Measurements from ENCODE around the gene NOXO1. TPM values are rescaled to one million over a fixed set of nuclear protein-coding genes. Genes with fewer than 3 reads are reported as not detected.
A peak's percentile ranks its signal among the peaks of the same experiment; 100 is the strongest.

The NOXO1 gene
- total and polyA plus RNA-seq, 9 of the 15 experiments (the other 6 are each of a cell fraction or from before 2014, with no cell fraction given) = not detected

DNA sequence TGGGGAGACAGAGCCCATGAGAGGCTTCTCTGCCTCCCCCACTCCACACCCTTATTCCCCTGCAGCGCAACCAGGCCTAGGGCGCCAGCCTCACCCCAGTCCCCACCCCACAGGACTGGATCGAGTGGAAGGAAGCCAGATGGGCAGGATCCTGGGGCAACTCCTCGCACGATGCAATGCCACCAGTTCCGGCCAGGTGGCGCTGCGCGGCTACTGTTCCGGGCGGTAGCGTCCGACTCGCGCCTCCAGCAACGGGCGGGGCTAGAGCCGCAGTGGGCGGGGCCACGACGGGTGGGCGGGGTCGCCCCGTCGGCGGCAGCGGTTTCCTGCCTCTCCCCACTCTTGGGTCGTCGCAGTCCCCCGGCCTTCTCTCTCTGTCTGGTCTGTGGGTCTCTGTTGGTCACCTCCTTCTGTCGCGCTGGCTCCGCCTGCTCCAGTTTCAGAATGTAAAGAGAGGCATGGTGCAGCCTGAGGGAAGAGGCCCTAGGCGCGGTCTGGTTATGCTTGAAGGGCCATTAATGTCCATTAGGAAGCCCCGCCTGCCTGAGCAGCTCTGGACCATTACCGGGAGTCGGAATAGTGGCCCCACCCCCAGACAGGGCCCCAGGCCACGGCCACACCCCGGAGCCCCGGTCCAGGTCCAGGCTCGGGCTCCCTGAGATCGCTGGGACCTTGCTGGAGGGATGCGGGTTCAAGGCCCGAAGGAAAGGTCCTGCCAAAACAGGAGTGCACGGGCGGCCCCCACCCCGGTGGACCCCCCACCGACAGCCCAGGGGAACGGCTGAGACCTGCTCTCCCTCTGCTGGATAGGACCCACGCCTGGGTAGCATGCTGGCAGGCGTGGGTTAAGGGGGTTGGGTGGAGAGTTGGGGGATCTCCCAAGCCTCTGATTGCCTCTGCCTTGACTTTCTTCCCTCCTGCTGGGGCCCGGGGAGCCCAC is 42.1 kb upstream of the NOXO1 start (continued):
- TF ChIP-seq ETV1 (tag; conservative IDR thresholded peaks at IDR 0.05; ENCODE audit: low read depth) (peak; percentile 58; the same call in 1 of the 2 replicates), TFAP4 (CRISPR knock-in tag; IDR thresholded peaks at IDR 0.05; ENCODE audit: borderline replicate concordance) (peak; percentile 88), RBBP5 (IDR thresholded peaks at IDR 0.05; ENCODE audit: borderline replicate concordance, insufficient read depth, low read length, poor library complexity, severe bottlenecking) (peak; percentile 43), ZBTB7A (IDR thresholded peaks at IDR 0.05; ENCODE audit: borderline replicate concordance, control insufficient read depth, low read depth, low read length) (peak; percentile 71; the same call in 1 of the 2 replicates), SMAD4 (CRISPR knock-in tag; conservative IDR thresholded peaks at IDR 0.05) (peak; percentile 44; the same call in 1 of the 2 replicates), BRD4 (IDR thresholded peaks at IDR 0.05) (no peak), ATF7 (IDR thresholded peaks at IDR 0.05) (peak; percentile 39), ARID2 (IDR thresholded peaks at IDR 0.05) (no peak), EP400 (IDR thresholded peaks at IDR 0.05) (peak; percentile 32; the same call in 1 of the 2 replicates), KDM1A (IDR thresholded peaks at IDR 0.05) (no peak), ZNF282 (CRISPR knock-in tag; IDR thresholded peaks at IDR 0.05) (no peak), CBFB (CRISPR knock-in tag; IDR thresholded peaks at IDR 0.05) (peak; percentile 41; the same call in 1 of the 2 replicates), SUPT5H (IDR thresholded peaks at IDR 0.05) (0 out of 2 replicates have a peak, but pooled peaks have one; percentile 43), SMC3 (conservative IDR thresholded peaks at IDR 0.05; ENCODE audit: insufficient read depth, low read depth, low read length) (peak; percentile 94), ETS1 (conservative IDR thresholded peaks at IDR 0.05; ENCODE audit: control insufficient read depth, low read depth, low read length) (peak; percentile 34; the same call in 1 of the 2 replicates), ZFP36 (IDR thresholded peaks at IDR 0.05; ENCODE audit: low read depth, low read length, partially characterized antibody) (peak; percentile 14), ZBTB26 (CRISPR knock-in tag; IDR thresholded peaks at IDR 0.05) (no peak)
- TF ChIP-seq, protein P1, sequence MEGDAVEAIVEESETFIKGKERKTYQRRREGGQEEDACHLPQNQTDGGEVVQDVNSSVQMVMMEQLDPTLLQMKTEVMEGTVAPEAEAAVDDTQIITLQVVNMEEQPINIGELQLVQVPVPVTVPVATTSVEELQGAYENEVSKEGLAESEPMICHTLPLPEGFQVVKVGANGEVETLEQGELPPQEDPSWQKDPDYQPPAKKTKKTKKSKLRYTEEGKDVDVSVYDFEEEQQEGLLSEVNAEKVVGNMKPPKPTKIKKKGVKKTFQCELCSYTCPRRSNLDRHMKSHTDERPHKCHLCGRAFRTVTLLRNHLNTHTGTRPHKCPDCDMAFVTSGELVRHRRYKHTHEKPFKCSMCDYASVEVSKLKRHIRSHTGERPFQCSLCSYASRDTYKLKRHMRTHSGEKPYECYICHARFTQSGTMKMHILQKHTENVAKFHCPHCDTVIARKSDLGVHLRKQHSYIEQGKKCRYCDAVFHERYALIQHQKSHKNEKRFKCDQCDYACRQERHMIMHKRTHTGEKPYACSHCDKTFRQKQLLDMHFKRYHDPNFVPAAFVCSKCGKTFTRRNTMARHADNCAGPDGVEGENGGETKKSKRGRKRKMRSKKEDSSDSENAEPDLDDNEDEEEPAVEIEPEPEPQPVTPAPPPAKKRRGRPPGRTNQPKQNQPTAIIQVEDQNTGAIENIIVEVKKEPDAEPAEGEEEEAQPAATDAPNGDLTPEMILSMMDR (IDR thresholded peaks at IDR 0.05 in 2 of 3, conservative IDR thresholded peaks at IDR 0.05 in 1 of 3; ENCODE audit: insufficient read depth in 2 of 3, low read depth in 1 of 3, low read length in 3 of 3) = peak; percentile 93 to 97 (median 96)
- TF ChIP-seq, protein P2, sequence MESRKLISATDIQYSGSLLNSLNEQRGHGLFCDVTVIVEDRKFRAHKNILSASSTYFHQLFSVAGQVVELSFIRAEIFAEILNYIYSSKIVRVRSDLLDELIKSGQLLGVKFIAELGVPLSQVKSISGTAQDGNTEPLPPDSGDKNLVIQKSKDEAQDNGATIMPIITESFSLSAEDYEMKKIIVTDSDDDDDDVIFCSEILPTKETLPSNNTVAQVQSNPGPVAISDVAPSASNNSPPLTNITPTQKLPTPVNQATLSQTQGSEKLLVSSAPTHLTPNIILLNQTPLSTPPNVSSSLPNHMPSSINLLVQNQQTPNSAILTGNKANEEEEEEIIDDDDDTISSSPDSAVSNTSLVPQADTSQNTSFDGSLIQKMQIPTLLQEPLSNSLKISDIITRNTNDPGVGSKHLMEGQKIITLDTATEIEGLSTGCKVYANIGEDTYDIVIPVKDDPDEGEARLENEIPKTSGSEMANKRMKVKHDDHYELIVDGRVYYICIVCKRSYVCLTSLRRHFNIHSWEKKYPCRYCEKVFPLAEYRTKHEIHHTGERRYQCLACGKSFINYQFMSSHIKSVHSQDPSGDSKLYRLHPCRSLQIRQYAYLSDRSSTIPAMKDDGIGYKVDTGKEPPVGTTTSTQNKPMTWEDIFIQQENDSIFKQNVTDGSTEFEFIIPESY (CRISPR knock-in tag; IDR thresholded peaks at IDR 0.05) = peak; percentile 63

All from K562 (cell line).